ACC112 (cell line): ENCODE data around the gene GNA12.
A peak's percentile ranks its signal among the peaks of the same experiment; 100 is the strongest.

ENCODE experiments used
- H2AFZ ChIP-seq: fragments of 200-600 bp; sonication (generic); one replicate; pipeline ENCODE4 v1.6.0; 2017; ENCODE audit warnings: antibody characterized with exemption, low read length; ENCODE audit not compliant: unreplicated experiment
- H3K27ac ChIP-seq: fragments of 200-600 bp; sonication (generic); 2 replicates; pipeline ENCODE4 v1.5.1; 2014; ENCODE audit warnings: low read depth, mild to moderate bottlenecking, antibody characterized with exemption, low read length, moderate library complexity
- H3K27me3 ChIP-seq: fragments of 200-600 bp; sonication (generic); 2 replicates; pipeline ENCODE4 v1.6.1; 2014; ENCODE audit warnings: mild to moderate bottlenecking, antibody characterized with exemption, low read length, moderate library complexity, mixed read lengths; ENCODE audit not compliant: insufficient read depth
- H3K36me3 ChIP-seq: fragments of 200-600 bp; sonication (generic); 2 replicates; pipeline ENCODE4 v1.6.1; 2016; ENCODE audit warnings: mild to moderate bottlenecking, antibody characterized with exemption, low read length, moderate library complexity, mixed read lengths; ENCODE audit not compliant: insufficient read depth
- H3K4me1 ChIP-seq: fragments of 200-600 bp; sonication (generic); one replicate; pipeline ENCODE4 v1.6.1; 2016; ENCODE audit warnings: low read length, mixed read lengths; ENCODE audit not compliant: insufficient read depth, unreplicated experiment, control insufficient read depth
- H3K4me3 ChIP-seq: fragments of 200-600 bp; sonication (generic); 2 replicates; pipeline ENCODE4 v1.5.1; 2014; ENCODE audit warnings: mild to moderate bottlenecking, low read depth, low read length
- H3K79me2 ChIP-seq: fragments of 200-600 bp; sonication (generic); one replicate; pipeline ENCODE4 v1.6.0; 2016; ENCODE audit warnings: low read length; ENCODE audit not compliant: control insufficient read depth, unreplicated experiment, insufficient read depth

Gene GNA12

GRCh38 chr7:2838451-2838850 lies 5.7 kb downstream of the GNA12 start:
- peaks cover 15% of the 10 kb centered on the region for H3K4me1 ChIP-seq
- H3K4me3 ChIP-seq = no peak overlapping the region
- H3K27me3 ChIP-seq = no peaks in the 10 kb centered on the region
- H3K27ac ChIP-seq = no peak overlapping the region
- no peak overlapping the region for H2AFZ ChIP-seq
- peaks cover 22% of the 10 kb centered on the region; the same call in 1 of the 2 replicates for H3K36me3 ChIP-seq
- peaks cover 86% of the 10 kb centered on the region for H3K79me2 ChIP-seq

- Histone ChIP-seq H3K36me3 (peaks cover 22% of the 10 kb centered on the region; the same call in 1 of the 2 replicates), H3K4me3 (no peak overlapping the region), H3K27me3 (no peaks in the 10 kb centered on the region), H3K4me1 (peaks cover 15% of the 10 kb centered on the region), H3K79me2 (peaks cover 86% of the 10 kb centered on the region), H3K27ac (peak overlapping the region; percentile 38), H2AFZ (no peak overlapping the region)
Measured at GRCh38 chr7:2837496-2837895, 6.6 kb downstream of the GNA12 start.

- Histone ChIP-seq H3K27ac (no peak overlapping the region), H3K4me1 (peaks cover 7% of the 10 kb centered on the region), H3K79me2 (peaks cover 82% of the 10 kb centered on the region), H3K36me3 (peaks cover 18% of the 10 kb centered on the region; the same call in 1 of the 2 replicates), H3K4me3 (no peak overlapping the region), H3K27me3 (no peaks in the 10 kb centered on the region), H2AFZ (no peak overlapping the region)
Measured at GRCh38 chr7:2834748-2835441, 9.2 kb downstream of the GNA12 start.

- H3K27me3 ChIP-seq = no peaks in the 10 kb centered on the region
- peaks cover 13% of the 10 kb centered on the region; the same call in 1 of the 2 replicates for H3K36me3 ChIP-seq
- H3K4me1 ChIP-seq = peaks cover 3% of the 10 kb centered on the region
- H3K27ac ChIP-seq = no peak overlapping the region
- H3K79me2 ChIP-seq = peaks cover 77% of the 10 kb centered on the region
- H2AFZ ChIP-seq = no peak overlapping the region
- no peak overlapping the region for H3K4me3 ChIP-seq
Measured at GRCh38 chr7:2833083-2833910, 10.8 kb downstream of the GNA12 start.

DNA sequence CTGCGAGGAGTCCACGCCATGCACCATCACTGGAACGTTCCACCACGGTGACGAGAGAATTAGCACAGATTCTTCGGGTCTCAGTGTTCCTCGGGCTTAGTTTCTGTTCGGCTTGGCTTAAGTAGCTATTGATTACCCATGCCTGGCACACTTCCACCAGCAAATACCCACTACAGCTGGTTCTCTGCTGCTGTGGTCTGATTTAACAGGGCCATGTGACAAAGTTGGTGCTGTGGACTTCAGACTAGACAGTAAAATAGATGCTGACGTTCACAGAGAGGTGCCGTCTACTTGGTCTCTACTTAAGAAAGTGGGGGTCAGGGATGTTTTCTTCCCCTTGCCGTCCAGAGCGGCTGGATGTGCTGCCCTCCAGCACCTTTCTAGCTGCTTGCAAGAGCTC lies 11.6 kb downstream of the GNA12 start:
- peaks cover 13% of the 10 kb centered on the region; the same call in 1 of the 2 replicates for H3K36me3 ChIP-seq
- H3K79me2 ChIP-seq = peaks cover 71% of the 10 kb centered on the region
- no peak overlapping the region for H2AFZ ChIP-seq
- no peak overlapping the region for H3K27ac ChIP-seq
- H3K27me3 ChIP-seq = no peaks in the 10 kb centered on the region
- peaks cover under 1% of the 10 kb centered on the region for H3K4me1 ChIP-seq
- no peak overlapping the region for H3K4me3 ChIP-seq

GRCh38 chr7:2830609-2831376 lies 13.3 kb downstream of the GNA12 start:
- Histone ChIP-seq H2AFZ (no peak overlapping the region), H3K4me1 (no peaks in the 10 kb centered on the region), H3K27ac (no peak overlapping the region), H3K27me3 (no peaks in the 10 kb centered on the region), H3K4me3 (no peak overlapping the region), H3K36me3 (peaks cover 13% of the 10 kb centered on the region; the same call in 1 of the 2 replicates), H3K79me2 (peaks cover 72% of the 10 kb centered on the region)

DNA sequence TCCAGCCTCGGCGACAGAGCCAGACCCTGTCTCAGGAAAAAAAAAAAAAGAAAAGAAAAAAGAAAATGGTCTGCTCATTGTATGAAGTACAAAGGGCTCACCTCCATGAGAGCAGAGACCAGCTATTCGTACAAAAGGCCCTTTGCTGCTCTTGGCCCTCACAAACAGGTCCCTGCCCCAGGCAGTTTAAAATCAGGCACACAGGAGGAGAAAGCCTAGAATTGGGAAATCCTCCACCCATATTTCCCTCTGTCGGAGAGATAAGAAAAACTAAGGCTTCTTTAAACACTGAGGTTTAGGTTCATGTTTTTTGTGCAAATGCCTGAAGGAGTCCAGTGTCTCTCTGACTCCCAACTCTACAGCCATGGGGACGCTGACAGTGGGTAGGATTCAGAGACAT lies 15.1 kb downstream of the GNA12 start:
- Histone ChIP-seq H2AFZ (no peak overlapping the region), H3K36me3 (no peaks in the 10 kb centered on the region), H3K79me2 (peaks cover 73% of the 10 kb centered on the region), H3K27ac (no peak overlapping the region), H3K4me1 (peaks cover 1% of the 10 kb centered on the region), H3K4me3 (no peak overlapping the region), H3K27me3 (no peaks in the 10 kb centered on the region)

DNA sequence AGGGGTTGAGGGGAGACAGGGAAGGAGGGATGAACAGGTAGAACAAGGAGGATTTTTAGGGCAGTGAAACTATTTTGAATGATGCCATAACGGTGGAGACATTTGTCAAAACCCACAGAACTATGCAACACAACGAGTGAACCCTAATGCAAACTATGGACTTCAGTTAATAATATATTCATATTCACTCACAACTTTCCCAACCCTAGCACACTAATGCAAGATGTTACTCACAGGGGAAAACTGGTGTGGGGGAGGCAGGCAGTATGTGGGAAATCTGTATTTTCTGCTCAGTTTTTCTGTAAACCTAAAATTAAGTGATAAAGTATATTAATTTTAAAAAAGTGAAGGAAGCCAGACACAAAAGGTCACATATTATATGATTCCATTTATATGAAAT lies 17.3 kb downstream of the GNA12 start:
- no peak overlapping the region for H2AFZ ChIP-seq
- no peak overlapping the region for H3K27ac ChIP-seq
- peaks cover 68% of the 10 kb centered on the region for H3K79me2 ChIP-seq
- no peak overlapping the region for H3K4me3 ChIP-seq
- no peaks in the 10 kb centered on the region for H3K36me3 ChIP-seq
- H3K4me1 ChIP-seq = peaks cover 23% of the 10 kb centered on the region
- H3K27me3 ChIP-seq = no peaks in the 10 kb centered on the region

DNA sequence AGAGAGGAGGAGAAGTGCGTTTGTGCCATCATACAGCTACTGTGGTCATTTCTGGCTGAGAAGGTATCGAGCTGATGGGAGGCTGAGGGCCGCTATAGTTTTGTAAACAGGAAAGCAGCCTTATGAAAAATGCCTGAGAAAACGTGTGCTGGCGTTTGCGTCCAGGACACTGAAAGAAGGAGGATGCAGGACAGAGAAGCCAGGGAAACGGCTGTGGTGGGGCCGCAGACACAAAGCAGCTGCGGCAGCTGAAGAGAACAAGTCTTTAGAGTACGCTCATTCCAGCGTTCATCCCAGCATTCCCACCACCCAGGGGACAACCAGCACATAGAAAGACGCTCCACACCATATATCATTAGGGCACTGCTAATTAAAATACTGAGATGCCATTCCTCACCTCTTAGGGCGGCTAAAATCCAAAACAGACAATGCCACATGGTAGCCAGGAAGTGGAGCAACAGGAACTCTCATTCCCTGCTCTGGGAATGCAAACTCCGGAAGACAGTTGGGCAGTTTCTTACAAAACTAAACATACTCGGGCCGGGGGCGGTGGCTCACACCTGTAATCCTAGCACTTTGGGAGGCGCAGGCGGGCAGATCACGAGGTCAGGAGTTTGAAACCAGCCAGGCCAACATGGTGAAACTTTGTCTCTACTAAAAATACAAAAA lies 18.4 kb downstream of the GNA12 start:
- no peak overlapping the region for H3K4me3 ChIP-seq
- H3K27ac ChIP-seq = no peak overlapping the region
- H3K4me1 ChIP-seq = peaks cover 34% of the 10 kb centered on the region
- H2AFZ ChIP-seq = no peak overlapping the region
- H3K27me3 ChIP-seq = no peaks in the 10 kb centered on the region
- H3K36me3 ChIP-seq = no peaks in the 10 kb centered on the region
- H3K79me2 ChIP-seq = peaks cover 64% of the 10 kb centered on the region
